Activated T-helper 2 cell treated with anti-CD3 and anti-CD28 coated beads, Interferon-gamma antibody, Interleukin-2, Interleukin-4, amounts not matched to agents 10 μg/mL and 5 μg/mL and 100 μg/mL, durations not matched to agents 14 hours and 24 hours and 36 hours (primary cell): ENCODE data around the gene RPL36A. TPM values are rescaled to one million over a fixed set of nuclear protein-coding genes. Genes with fewer than 3 reads are reported as not detected.
A peak's percentile ranks its signal among the peaks of the same experiment; 100 is the strongest.

Experiments used
- DNase-seq: peaks from one replicate; pipeline ENCODE4 v3.0.0; 2021; ENCODE audit warnings: low spot score
- H3K27ac Mint-ChIP-seq: one replicate; pipeline ENCODE4 v1.8.0; 2021; ENCODE audit warnings: mixed read lengths
- H3K27me3 Mint-ChIP-seq: one replicate; pipeline ENCODE4 v1.8.0; 2021; ENCODE audit warnings: low read depth, mixed read lengths
- H3K36me3 Mint-ChIP-seq: one replicate; pipeline ENCODE4 v1.8.0; 2021; ENCODE audit warnings: low read depth, mixed read lengths
- H3K4me1 Mint-ChIP-seq: one replicate; pipeline ENCODE4 v1.8.0; 2021; ENCODE audit warnings: low read depth, mixed read lengths
- H3K4me3 Mint-ChIP-seq: one replicate; pipeline ENCODE4 v1.8.0; 2021; ENCODE audit warnings: low read depth, mild to moderate bottlenecking, moderate library complexity, mixed read lengths
- H3K9me3 Mint-ChIP-seq: one replicate; pipeline ENCODE4 v1.8.0; 2021; ENCODE audit warnings: mixed read lengths
- intact Hi-C: fragments of 100-400 bp; cut with micrococcal nuclease; formaldehyde crosslinking; loops from one replicate; pipeline ENCODE4 v1.15.1; 2023
- total RNA-seq: library from RNA; stranded (reverse); gene quantifications from 2 replicates; pipeline ENCODE4 v1.2.3, GENCODE V29; 2022

The RPL36A gene
- total RNA-seq, 1 donor from 2014 or later: 376 TPM

- intact Hi-C loops: loop anchor here (5.0 kb wide), 5 partner anchors 69 to 514 kb away; partner anchors contain the start of genes ARMCX1, ARMCX4, ARMCX6 and ZMAT1
- no peaks in the 10 kb centered on the region for H3K27me3 Mint-ChIP-seq
- peak overlapping the region; percentile 92 for H3K27ac Mint-ChIP-seq
- peak overlapping the region; percentile 88 for H3K4me3 Mint-ChIP-seq
- peaks cover 18% of the 10 kb centered on the region for H3K36me3 Mint-ChIP-seq
- H3K9me3 Mint-ChIP-seq: no peaks in the 10 kb centered on the region
- H3K4me1 Mint-ChIP-seq: peaks cover 30% of the 10 kb centered on the region
- peak; percentile 14 for DNase-seq
Observed at GRCh38 chrX:101417981-101418841, 27.4 kb downstream of the RPL36A start.

- intact Hi-C loops: loop anchor here (5.0 kb wide), 5 partner anchors 68 to 513 kb away; partner anchors contain the start of genes ARMCX1, ARMCX4, ARMCX6 and ZMAT1
- H3K4me3 Mint-ChIP-seq: peak overlapping the region; percentile 45
- H3K4me1 Mint-ChIP-seq: peaks cover 30% of the 10 kb centered on the region
- no peaks in the 10 kb centered on the region for H3K27me3 Mint-ChIP-seq
- H3K27ac Mint-ChIP-seq: peak overlapping the region; percentile 54
- peaks cover 13% of the 10 kb centered on the region for H3K36me3 Mint-ChIP-seq
- DNase-seq: no peak
- H3K9me3 Mint-ChIP-seq: no peaks in the 10 kb centered on the region
Observed at GRCh38 chrX:101419489-101419888, 28.7 kb downstream of the RPL36A start.

GRCh38 chrX:101427954-101428353 lies 37.1 kb downstream of the RPL36A start:
- H3K36me3 Mint-ChIP-seq: peaks cover 31% of the 10 kb centered on the region
- no peak for DNase-seq
- H3K4me1 Mint-ChIP-seq: peaks cover 17% of the 10 kb centered on the region
- no peaks in the 10 kb centered on the region for H3K27me3 Mint-ChIP-seq
- no peaks in the 10 kb centered on the region for H3K9me3 Mint-ChIP-seq
- no peak overlapping the region for H3K27ac Mint-ChIP-seq
- intact Hi-C loops: no loop called here
- H3K4me3 Mint-ChIP-seq: no peak overlapping the region

GRCh38 chrX:101429934-101430333 lies 39.1 kb downstream of the RPL36A start:
- Mint-ChIP-seq H3K9me3 (no peaks in the 10 kb centered on the region), H3K27me3 (no peaks in the 10 kb centered on the region), H3K4me1 (peaks cover 17% of the 10 kb centered on the region), H3K4me3 (peak overlapping the region; percentile 28), H3K36me3 (peaks cover 28% of the 10 kb centered on the region), H3K27ac (peak overlapping the region; percentile 86)
- intact Hi-C loops: loop anchor here (2.0 to 5.0 kb wide), 2 partner anchors 21 to 367 kb away; partner anchors contain the start of gene HNRNPH2
- DNase-seq: no peak

GRCh38 chrX:101430457-101431078 lies 39.8 kb downstream of the RPL36A start:
- Mint-ChIP-seq H3K4me1 (peaks cover 15% of the 10 kb centered on the region), H3K9me3 (no peaks in the 10 kb centered on the region), H3K27me3 (no peaks in the 10 kb centered on the region), H3K4me3 (peak overlapping the region; percentile 28), H3K36me3 (peaks cover 28% of the 10 kb centered on the region), H3K27ac (peak overlapping the region; percentile 86)
- no peak for DNase-seq
- intact Hi-C loops: loop anchor here (2.0 to 5.0 kb wide), 2 partner anchors 22 to 367 kb away; partner anchors contain the start of gene HNRNPH2

- Mint-ChIP-seq H3K27me3 (no peaks in the 10 kb centered on the region), H3K36me3 (peaks cover 13% of the 10 kb centered on the region), H3K9me3 (no peaks in the 10 kb centered on the region), H3K27ac (no peak overlapping the region), H3K4me1 (peaks cover 2% of the 10 kb centered on the region), H3K4me3 (no peak overlapping the region)
- intact Hi-C loops: no loop called here
- DNase-seq: no peak
Observed at GRCh38 chrX:101442085-101442484, 51.3 kb downstream of the RPL36A start.

Other genes with a start within 250 kb of the RPL36A start
- 0.44 and 0.46 TPM in 2 replicates for gene DRP2, start 171.2 kb upstream of the RPL36A start, total RNA-seq
- gene TAF7L, start 99.7 kb upstream of the RPL36A start, total RNA-seq: 0.11 TPM in 2 replicates
- 25.5 and 27.9 TPM in 2 replicates for gene TIMM8A, start 42.3 kb upstream of the RPL36A start, total RNA-seq
- gene BTK, start 4.8 kb upstream of the RPL36A start, total RNA-seq: 0.11 and 0.25 TPM in 2 replicates
- 82.9 and 89.1 TPM in 2 replicates for gene GLA, start 16.9 kb downstream of the RPL36A start, total RNA-seq
- 17.5 and 18.0 TPM in 2 replicates for gene HNRNPH2, start 17.2 kb downstream of the RPL36A start, total RNA-seq
- 4.7 and 6.3 TPM in 2 replicates for gene ARMCX4, start 94.4 kb downstream of the RPL36A start, total RNA-seq
- 0.82 and 1.1 TPM in 2 replicates for gene ARMCX1, start 159.5 kb downstream of the RPL36A start, total RNA-seq
- gene ARMCX6, start 227.0 kb downstream of the RPL36A start, total RNA-seq: 92.1 and 94.5 TPM in 2 replicates
- 71.5 and 79.4 TPM in 2 replicates for gene ARMCX3, start 232.1 kb downstream of the RPL36A start, total RNA-seq